Measurements from ENCODE around the gene ATF6. TPM values are rescaled to one million over a fixed set of nuclear protein-coding genes. Genes with fewer than 3 reads are reported as not detected.

Gene ATF6
- total and polyA plus RNA-seq, 8 donors, result 2.2 to 29.5 (median 16.9) TPM

- H3K27me3 ChIP-seq, result no peaks in the 10 kb centered on the region
- 86 to 88% methylated on average over 2 of the region's 2 CpGs for WGBS, 2 donors
- H3K4me1 ChIP-seq, result no peaks in the 10 kb centered on the region
- H3K4me3 ChIP-seq, result no peak overlapping the region
- DNase-seq (no peak), ATAC-seq (no peak), FAIRE-seq (no peak)
- H3K36me3 ChIP-seq, result peaks cover 0 to 9% (median 5%) of the 10 kb centered on the region in 3 donors
- TF ChIP-seq CTCF (IDR thresholded peaks at IDR 0.05), result no peak
- no peak overlapping the region for H3K27ac ChIP-seq
- no peaks in the 10 kb centered on the region for H3K9me3 ChIP-seq
- intact Hi-C loops (cut with DNase I), result no loop called here
Measured at GRCh38 chr1:161915978-161916377, 149.9 kb downstream of the ATF6 start.

- intact Hi-C loops (cut with DNase I), result no loop called here
- Histone ChIP-seq H3K36me3 (peaks cover 0 to 9% (median 0%) of the 10 kb centered on the region in 3 donors), H3K4me1 (no peaks in the 10 kb centered on the region), H3K27ac (no peak overlapping the region), H3K27me3 (no peaks in the 10 kb centered on the region), H3K4me3 (no peak overlapping the region), H3K9me3 (no peaks in the 10 kb centered on the region)
- no peak for TF ChIP-seq CTCF (IDR thresholded peaks at IDR 0.05)
- ATAC-seq, result no peak
- DNase-seq, result no peak
- FAIRE-seq, result no peak
Measured at GRCh38 chr1:161919229-161919628, 153.1 kb downstream of the ATF6 start.

GRCh38 chr1:161921491-161921890, 155.4 kb downstream of the ATF6 start:
- FAIRE-seq, result no peak
- Histone ChIP-seq H3K4me3 (no peak overlapping the region), H3K36me3 (no peaks in the 10 kb centered on the region), H3K27me3 (no peaks in the 10 kb centered on the region), H3K9me3 (no peaks in the 10 kb centered on the region), H3K27ac (no peak overlapping the region), H3K4me1 (no peaks in the 10 kb centered on the region)
- no peak for DNase-seq
- intact Hi-C loops (cut with DNase I), result no loop called here
- no peak for TF ChIP-seq CTCF (IDR thresholded peaks at IDR 0.05)
- 96 to 100% methylated on average over 1 of the region's 1 CpG for WGBS, 2 donors
- ATAC-seq, result no peak

- no peaks in the 10 kb centered on the region for H3K36me3 ChIP-seq
- 89 to 91% methylated on average over 1 of the region's 1 CpG for WGBS, 2 donors
- no peaks in the 10 kb centered on the region for H3K27me3 ChIP-seq
- no peaks in the 10 kb centered on the region for H3K9me3 ChIP-seq
- DNase-seq (no peak), FAIRE-seq (no peak), ATAC-seq (no peak)
- no peak overlapping the region for H3K27ac ChIP-seq
- H3K4me1 ChIP-seq, result no peaks in the 10 kb centered on the region
- no peak for TF ChIP-seq CTCF (IDR thresholded peaks at IDR 0.05)
- no peak overlapping the region for H3K4me3 ChIP-seq
- intact Hi-C loops (cut with DNase I), result no loop called here
Measured at GRCh38 chr1:161921990-161922389, 155.9 kb downstream of the ATF6 start.

- FAIRE-seq, result no peak
- intact Hi-C loops (cut with DNase I), result no loop called here
- Histone ChIP-seq H3K4me3 (no peak overlapping the region), H3K36me3 (no peaks in the 10 kb centered on the region), H3K9me3 (no peaks in the 10 kb centered on the region), H3K27me3 (no peaks in the 10 kb centered on the region), H3K4me1 (no peaks in the 10 kb centered on the region), H3K27ac (no peak overlapping the region)
- no peak for ATAC-seq
- no peak for DNase-seq
- 94 to 100% methylated on average over 2 of the region's 2 CpGs for WGBS, 2 donors
- no peak for TF ChIP-seq CTCF (IDR thresholded peaks at IDR 0.05)
Measured at GRCh38 chr1:161928056-161928455, 161.9 kb downstream of the ATF6 start.
